HuH-7.5 (cell line): ENCODE results near the gene B4GALNT3.
"Not testable (repeated sequence)": the region's sequence is repeated elsewhere in the genome, so short reads cannot be mapped to it uniquely, and the experiment has no call there.

Experiments
- DNase-seq: peaks from one replicate; pipeline ENCODE4 v3.0.0; 2011; ENCODE audit warnings: low spot score

Gene B4GALNT3

GRCh38 chr12:459430-460258 lies at the start of gene B4GALNT3:
TSS of gene B4GALNT3 (plus strand) at chr12:459939. CDS start at chr12:460377, 438 bp downstream.
- peak; percentile 94 for DNase-seq

DNA sequence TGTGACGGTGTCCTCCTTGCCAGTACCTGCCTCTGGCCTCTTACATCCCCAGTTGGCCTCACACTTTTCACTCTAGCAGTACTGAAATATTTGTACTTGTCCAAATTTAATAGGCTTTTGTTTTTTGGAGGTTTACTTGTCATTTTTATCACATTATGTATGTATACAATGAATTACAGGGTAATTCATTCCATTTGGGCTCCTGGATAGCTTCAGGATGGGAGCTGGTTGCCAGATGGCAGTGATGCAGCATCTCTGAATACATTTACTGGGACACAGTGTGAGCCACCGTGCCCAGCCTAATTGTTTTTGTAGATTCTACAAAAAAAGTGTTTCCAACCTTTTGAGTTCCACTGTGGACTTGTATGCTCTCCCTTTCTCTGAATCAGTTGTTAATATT lies 44.9 kb upstream of the B4GALNT3 start:
- DNase-seq: no peak

DNA sequence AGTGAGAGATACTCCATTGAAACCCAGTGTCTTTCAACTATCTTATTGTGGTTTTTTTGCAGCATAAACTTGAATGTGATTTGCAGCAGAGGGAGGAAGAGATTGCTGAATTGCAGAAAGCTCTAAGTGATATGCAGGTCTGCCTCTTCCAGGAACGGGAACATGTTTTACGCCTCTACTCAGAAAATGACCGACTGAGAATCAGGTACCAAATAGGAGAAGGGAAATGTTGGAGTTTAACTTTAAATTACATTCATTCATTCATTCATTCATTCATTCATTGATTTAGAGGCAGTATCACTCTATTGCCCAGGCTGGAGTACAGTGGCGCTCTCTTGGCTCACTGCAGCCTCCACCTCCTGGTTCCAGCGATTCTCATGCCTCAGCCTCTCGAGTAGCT lies 41.3 kb upstream of the B4GALNT3 start:
- DNase-seq: no peak

DNA sequence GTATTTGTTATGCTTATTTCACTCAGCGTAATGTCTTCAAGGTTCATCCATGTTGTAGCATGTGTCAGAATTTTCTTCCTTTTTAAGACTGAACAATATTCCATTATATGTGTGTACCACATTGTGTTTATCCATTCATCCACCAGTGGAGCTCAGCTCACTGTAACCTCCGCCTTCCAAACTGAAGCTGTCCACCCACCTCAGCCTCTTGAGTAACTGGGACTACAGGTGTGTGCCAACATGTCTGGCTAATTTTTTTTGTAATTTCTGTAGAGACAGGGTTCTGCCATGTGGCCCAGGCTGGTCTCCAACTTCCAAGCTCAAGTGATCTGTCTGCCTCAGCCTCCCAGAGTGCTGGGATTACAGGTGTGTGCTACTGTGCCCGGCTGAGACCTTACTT lies 37.2 kb upstream of the B4GALNT3 start:
- DNase-seq: no peak

DNA sequence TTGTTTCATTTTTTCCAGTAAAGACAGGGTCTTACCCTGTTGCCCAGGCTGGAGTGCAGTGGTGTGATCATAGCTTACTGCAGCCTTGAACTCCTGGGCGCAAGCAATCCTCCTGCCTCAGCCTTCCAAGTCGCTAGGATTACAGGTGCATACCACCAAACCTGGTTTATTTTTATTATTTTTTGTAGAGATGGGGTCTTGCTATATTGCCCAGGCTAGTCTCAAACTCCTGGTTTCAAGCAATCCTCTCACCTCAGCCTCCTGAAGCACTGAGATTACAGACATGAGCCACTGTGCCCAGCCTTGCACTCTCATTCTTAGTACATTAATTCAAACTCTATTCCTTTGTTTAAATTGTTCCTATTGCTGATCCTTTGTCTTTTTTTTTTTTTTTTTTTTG lies 24.0 kb upstream of the B4GALNT3 start:
- DNase-seq: not testable (repeated sequence)

- no peak for DNase-seq
These were observed 17.4 kb upstream of the B4GALNT3 start for GRCh38 chr12:442235-442884.

- DNase-seq: no peak
These were observed 12.6 kb upstream of the B4GALNT3 start for GRCh38 chr12:447141-447540.

GRCh38 chr12:449203-449602 lies 10.5 kb upstream of the B4GALNT3 start:
- no peak for DNase-seq

- DNase-seq: no peak
These were observed 9.3 kb upstream of the B4GALNT3 start for GRCh38 chr12:450438-450837.

DNA sequence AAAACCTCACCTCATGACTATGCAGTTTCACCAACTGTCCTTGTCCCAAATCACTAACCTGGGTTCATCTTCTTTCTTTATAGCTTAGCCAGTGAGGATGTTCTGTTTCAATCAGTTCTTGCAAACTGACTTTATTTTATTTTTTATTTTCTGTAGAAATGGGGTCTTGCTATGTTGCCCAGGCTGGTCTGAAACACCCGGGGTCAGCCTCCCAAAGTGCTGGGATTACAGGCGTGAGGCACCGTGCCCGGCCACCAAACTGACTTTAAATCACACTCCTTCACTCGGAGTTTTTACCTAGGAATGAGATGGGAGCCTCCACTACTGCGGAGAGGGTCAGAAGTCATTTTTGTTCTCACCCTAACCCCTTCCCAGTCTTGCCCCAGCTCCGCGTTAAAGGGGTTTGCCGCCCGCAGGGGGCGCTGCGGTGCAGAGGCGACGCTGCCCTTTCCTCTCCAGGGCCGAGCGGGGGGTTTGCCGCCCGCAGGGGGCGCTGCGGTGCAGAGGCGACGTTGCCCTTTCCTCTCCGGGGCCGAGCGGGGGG lies 7.0 kb upstream of the B4GALNT3 start:
- no peak for DNase-seq

- DNase-seq: no peak
These were observed 4.9 kb upstream of the B4GALNT3 start for GRCh38 chr12:454833-455232.

DNA sequence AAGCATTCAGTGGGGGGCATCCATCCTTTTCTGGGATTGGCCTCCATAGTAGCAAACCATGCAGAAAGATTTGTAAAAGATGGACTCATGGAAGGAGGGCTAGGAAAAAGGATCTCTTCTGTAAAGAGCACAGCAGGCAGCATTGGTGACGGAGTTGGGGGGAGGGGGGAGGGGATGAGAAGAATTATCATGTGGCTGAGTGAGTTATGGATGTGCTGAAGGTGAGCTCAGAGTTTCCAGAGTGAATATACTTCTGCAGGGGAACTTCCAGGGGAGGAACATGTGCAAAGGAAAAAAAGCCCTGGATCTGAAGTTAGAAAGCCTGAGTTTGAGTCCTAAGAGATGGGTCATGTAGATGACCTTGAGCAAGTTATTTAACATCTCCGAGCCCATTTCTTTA lies 3.9 kb upstream of the B4GALNT3 start:
- DNase-seq: no peak

- no peak for DNase-seq
These were observed 2.1 kb upstream of the B4GALNT3 start for GRCh38 chr12:457676-458075.

GRCh38 chr12:459050-459429 lies 699 bp upstream of the B4GALNT3 start:
- DNase-seq: no peak

DNA sequence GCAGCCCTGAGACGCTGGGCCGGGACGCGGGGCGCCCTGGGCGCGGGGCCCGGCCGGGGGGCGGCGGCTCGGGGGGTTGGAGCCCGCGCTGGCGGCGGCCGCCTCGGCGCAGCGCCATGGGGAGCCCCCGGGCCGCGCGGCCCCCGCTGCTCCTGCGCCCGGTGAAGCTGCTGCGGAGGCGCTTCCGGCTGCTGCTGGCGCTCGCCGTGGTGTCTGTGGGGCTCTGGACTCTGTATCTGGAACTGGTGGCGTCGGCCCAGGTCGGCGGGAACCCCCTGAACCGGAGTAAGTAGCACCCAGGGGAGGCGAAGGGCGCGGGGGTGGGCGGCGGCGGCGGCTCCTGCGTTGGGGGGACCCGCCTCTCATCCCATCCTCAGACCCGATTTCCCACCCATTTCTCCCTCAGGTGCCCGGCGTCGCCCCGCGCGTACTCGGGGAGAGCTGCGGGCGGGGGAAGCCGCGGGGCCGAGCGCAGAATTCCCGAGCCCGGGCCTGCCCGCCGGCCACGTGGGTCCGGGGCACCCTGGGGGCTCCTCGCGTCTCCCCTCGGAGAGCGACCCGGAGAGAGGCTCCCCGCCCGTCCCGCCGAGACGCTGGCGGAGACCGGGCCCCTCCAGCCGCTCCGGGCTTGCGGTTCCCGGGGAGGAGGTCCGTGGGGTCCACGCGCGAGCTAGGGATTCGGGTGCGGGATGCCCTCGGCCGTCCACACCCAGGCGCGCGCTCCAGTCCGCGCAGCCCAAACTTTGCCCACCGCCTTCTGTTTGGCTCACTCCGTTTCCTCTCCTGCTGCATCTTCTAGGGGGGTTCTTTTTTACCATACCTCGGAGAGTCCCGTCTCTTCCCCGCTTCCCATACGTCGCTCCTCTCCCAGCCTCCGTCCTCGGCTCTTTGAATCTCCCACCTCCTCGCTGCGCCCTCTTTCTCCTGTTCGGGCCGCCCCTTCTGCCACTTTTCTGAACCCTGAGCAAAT lies 807 bp downstream of the B4GALNT3 start:
- DNase-seq: peak; percentile 59

GRCh38 chr12:461425-461824 lies 1.7 kb downstream of the B4GALNT3 start:
- no peak for DNase-seq

DNA sequence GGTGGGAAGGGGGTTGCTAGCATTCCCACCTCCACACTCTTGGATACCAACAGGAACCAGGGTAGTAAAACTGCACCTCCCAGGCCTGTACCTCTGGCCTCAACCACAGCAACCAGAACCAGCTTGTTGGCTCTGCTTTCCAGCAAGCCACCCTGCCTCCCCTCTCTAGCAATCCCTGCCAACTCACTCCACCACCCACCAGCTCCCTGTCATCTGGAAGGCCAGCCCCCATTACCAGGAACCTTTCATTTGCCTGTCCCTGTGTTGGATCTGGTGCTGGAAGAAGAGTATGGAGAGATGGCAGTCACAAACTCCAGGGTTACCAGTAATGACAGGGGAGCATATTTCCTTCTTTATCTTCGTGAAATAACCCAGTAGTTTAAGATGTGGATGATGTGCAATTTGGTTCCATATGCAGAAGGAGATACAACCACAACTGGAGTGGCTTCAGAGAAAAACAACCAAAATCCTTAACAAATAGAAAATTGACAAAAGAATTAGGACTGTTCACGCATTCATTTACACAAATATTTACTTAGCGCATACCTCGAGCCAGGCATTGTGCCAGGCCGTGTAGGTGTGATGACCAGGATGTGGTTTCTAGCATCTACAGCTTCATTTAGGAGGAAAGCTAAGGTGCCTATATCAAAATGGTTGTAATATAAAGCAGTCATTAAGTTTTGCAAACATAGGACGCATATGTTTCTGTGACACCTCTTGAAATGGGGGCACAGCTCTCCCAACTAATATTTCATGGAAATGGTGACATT lies 3.4 kb downstream of the B4GALNT3 start:
- peak; percentile 47 for DNase-seq

DNA sequence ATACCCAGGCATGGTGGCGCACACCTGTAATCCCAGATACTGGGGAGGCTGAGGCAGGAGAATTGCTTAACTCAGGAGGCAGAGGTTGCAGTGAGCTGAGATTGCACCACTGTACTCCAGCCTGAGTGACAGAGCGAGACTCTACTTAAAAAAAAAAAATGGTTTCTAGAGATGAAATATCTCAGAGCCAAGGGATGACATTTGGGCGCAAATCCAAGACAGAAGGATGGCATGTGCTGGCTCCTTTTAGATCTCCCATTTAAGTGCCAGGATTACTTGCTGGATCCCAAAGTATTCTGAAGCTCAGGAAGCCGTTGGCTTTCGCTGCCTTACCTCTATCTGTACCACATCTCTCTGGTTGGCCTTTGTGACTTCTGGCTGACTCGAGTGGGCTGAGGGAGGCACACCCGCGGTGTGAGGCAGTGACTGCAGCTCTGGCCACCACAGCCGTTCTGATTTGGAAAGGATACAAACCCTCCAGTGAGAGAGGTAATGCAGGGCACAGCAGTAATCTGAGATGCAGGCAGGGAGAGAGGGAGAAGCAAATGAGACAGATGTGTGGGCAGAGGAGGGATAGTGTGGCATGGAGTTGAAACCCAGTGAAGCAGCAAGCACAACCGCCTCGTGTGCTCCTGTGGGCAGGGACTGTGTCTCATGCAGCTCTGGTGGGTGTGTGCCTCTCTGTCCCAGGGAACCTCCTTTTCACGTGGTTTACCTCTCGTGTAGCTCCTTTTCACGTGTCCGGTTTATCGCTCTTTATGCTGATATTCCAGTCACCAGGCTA lies 4.9 kb downstream of the B4GALNT3 start:
- DNase-seq: no peak

DNA sequence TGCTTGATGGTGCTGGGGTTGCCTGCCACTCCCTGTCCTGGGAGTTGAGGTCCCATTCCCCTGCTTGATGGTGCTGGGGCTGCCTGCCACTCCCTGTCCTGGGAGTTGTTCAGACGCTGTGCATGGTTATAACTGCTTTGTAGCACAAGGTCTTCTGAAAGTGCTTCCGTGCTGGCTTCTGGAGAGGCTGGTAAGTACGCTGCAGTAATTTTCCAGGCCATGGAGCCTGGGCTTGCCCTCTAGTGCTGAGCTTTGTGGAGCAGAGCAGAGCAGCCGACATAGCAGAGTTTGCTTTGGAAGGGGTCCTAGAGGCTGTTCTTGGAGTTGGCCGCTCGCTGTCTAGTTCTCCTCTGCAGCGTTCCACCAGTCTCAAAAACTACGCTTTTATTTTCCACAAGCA lies 6.3 kb downstream of the B4GALNT3 start:
- DNase-seq: no peak

DNA sequence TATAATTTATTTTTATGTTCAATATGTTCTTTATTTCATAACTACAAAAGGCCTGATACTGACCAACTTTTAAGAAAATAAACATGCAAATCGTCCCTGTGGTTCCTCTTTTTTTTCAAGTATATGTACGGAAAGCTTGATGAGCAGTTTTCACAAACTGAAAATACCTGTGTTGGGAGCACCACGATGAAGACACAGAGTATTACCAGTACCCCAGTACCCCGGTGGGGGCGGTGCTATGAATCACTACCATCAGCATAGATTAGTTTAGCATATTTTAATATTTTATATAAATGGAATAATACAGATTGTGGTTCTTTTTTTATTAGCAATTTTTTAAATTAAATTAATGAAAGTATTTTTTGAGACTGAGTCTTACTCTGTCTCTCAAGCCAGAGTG lies 7.0 kb downstream of the B4GALNT3 start:
- no peak for DNase-seq

GRCh38 chr12:467591-467990 lies 7.9 kb downstream of the B4GALNT3 start:
- DNase-seq: no peak
